Activated CD8-positive, alpha-beta memory T cell treated with anti-CD3 and anti-CD28 coated beads, Interleukin-2, amount 10 ng/mL, durations not matched to agents 7 days and 5 days (primary cell): ENCODE data around the gene MVB12B. TPM values are rescaled to one million over a fixed set of nuclear protein-coding genes. Genes with fewer than 3 reads are reported as not detected.

Source experiments
- ATAC-seq: fragments of 150-1000 bp; cut with Tn5 transposase; one replicate; pipeline ENCODE4 v1.10.0; 2021; ENCODE audit warnings: moderate library complexity
- CTCF ChIA-PET: fragments of 350-600 bp; sonication (Branson Sonifier 250); formaldehyde crosslinking; loops from one replicate; lab custom pipeline; 2021; ENCODE audit warnings: antibody characterized with exemption; lab: Charles Lee
- DNase-seq: peaks from one replicate; pipeline ENCODE4 v3.0.0-alpha.2; 2020
- H3K27ac Mint-ChIP-seq: one replicate; pipeline ENCODE4 v1.8.0; 2021; ENCODE audit warnings: mild to moderate bottlenecking, mixed read lengths
- H3K27me3 Mint-ChIP-seq: one replicate; pipeline ENCODE4 v1.8.0; 2021; ENCODE audit warnings: mixed read lengths
- H3K36me3 Mint-ChIP-seq: one replicate; pipeline ENCODE4 v1.8.0; 2021; ENCODE audit warnings: mild to moderate bottlenecking, mixed read lengths
- H3K4me1 Mint-ChIP-seq: one replicate; pipeline ENCODE4 v1.8.0; 2021; ENCODE audit warnings: mixed read lengths
- H3K4me3 Mint-ChIP-seq: one replicate; pipeline ENCODE4 v1.8.0; 2021; ENCODE audit warnings: mild to moderate bottlenecking, moderate library complexity, mixed read lengths
- H3K9me3 Mint-ChIP-seq: one replicate; pipeline ENCODE4 v1.8.0; 2022; ENCODE audit warnings: low read depth, mixed read lengths
- total RNA-seq, 2 experiments: library from RNA; stranded (reverse); gene quantifications; one replicate each; pipeline ENCODE4 v1.2.3, GENCODE V29; 2021

MVB12B gene
- total RNA-seq, 2 experiments from 2014 or later: 39.2 to 57.0 TPM

DNA sequence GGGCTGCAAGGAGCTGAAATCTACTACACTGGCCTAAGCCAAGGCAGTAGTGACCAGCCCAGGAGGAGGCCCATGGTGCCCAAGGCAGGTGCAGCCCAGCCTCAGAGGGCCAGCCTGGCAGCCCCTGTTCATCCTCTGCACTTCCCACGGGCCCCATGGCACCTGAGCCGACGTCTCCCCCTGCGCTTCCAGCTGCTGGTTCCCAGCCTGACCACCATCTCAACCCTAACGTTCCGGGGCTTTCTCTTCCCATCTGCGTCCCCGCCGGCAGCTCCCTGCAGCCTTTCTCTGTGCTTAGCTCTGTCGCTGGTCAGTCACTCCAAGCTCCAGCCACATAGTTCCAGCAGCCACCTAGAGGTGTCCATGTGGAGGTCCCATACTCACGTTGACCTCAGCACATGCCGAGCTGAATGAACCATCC, 181.6 kb downstream of the MVB12B start:
- CTCF ChIA-PET: interaction anchor here (0.6 to 6.1 kb wide), 6 partner anchors 8 to 49 kb away, joined by 3 to 44 read pairs (median 4); no protein-coding TSS in a partner anchor
- H3K4me3 Mint-ChIP-seq: no peak overlapping the region
- H3K36me3 Mint-ChIP-seq: no peaks in the 10 kb centered on the region
- ATAC-seq (no peak), DNase-seq (no peak)
- peaks cover 16% of the 10 kb centered on the region for H3K27me3 Mint-ChIP-seq
- no peak overlapping the region for H3K27ac Mint-ChIP-seq
- H3K4me1 Mint-ChIP-seq: no peaks in the 10 kb centered on the region
- H3K9me3 Mint-ChIP-seq: no peaks in the 10 kb centered on the region

DNA sequence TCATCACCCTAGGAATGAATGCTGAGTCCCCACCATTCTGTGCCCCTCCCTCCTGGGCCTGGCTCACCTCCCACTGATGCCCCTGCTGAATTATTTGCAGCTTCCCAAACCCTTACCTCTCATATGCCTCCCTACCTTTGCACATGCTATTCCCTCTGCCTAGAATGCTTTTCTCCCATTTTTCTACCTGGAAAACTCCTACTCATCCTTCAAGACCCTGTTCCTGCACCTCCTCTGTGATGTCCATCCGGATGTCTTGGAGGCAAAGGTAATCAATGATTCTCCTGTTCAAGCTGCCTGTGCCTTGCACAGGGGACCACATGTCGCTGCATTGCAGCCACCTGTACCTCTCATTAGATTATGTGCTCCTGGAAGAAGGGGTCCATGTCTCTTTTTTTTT, 182.3 kb downstream of the MVB12B start:
- Mint-ChIP-seq H3K27ac (no peak overlapping the region), H3K4me1 (no peaks in the 10 kb centered on the region), H3K36me3 (no peaks in the 10 kb centered on the region), H3K4me3 (no peak overlapping the region), H3K27me3 (peaks cover 21% of the 10 kb centered on the region), H3K9me3 (no peaks in the 10 kb centered on the region)
- no peak for ATAC-seq
- no peak for DNase-seq
- CTCF ChIA-PET: interaction anchor here (0.9 to 6.1 kb wide), 4 partner anchors 9 to 49 kb away, joined by 3 to 44 read pairs (median 5); no protein-coding TSS in a partner anchor

DNA sequence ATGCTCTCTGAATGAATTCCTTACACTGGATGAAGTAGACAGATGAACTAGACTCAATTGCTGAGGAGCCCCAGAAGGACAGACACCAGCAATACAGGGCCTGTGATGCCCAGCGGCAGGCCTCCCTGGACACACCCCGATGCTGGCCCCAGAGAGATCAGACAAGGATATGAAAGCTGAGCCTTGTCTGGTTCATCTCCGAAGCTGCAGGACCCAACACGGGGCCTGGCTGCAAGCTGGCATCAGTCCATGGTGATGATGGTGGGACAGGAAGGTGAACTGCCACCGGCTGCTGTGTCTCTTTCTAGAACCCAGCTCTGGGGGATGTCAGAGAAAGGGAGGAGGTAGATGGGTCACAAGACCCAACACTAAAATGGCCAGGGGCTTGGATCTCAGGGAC, 183.1 kb downstream of the MVB12B start:
- DNase-seq (no peak), ATAC-seq (no peak)
- Mint-ChIP-seq H3K36me3 (no peaks in the 10 kb centered on the region), H3K9me3 (no peaks in the 10 kb centered on the region), H3K4me3 (no peak overlapping the region), H3K4me1 (no peaks in the 10 kb centered on the region), H3K27ac (no peak overlapping the region), H3K27me3 (peaks cover 24% of the 10 kb centered on the region)
- CTCF ChIA-PET: interaction anchor here (0.9 to 6.1 kb wide), 3 partner anchors 10 to 47 kb away, joined by 3 to 44 read pairs (median 44); no protein-coding TSS in a partner anchor

DNA sequence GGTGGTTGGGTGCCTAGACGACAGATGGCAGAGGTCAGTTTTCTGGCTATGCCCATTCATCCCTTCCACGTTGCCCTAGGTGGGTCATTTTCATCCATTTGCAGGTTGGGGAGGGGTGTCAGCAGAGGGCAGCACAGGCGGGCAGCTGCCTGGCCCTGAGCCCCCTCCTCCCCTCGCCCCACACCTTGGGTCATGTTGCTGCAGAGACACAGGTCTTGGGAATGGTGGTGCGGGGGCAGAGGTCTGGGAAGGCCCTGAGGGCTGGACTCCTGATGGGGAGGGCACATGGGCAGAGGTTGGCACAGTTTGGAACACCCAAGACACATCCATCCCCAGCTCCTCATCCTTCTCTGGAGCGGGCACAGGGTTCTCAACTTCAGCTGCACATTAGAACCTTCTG, 183.9 kb downstream of the MVB12B start:
- CTCF ChIA-PET: interaction anchor here (1.1 to 6.1 kb wide), 3 partner anchors 11 to 49 kb away, joined by 3 to 44 read pairs (median 44); no protein-coding TSS in a partner anchor
- DNase-seq (no peak), ATAC-seq (no peak)
- no peaks in the 10 kb centered on the region for H3K4me1 Mint-ChIP-seq
- H3K27ac Mint-ChIP-seq: no peak overlapping the region
- H3K4me3 Mint-ChIP-seq: no peak overlapping the region
- H3K27me3 Mint-ChIP-seq: peaks cover 32% of the 10 kb centered on the region
- H3K36me3 Mint-ChIP-seq: no peaks in the 10 kb centered on the region
- no peaks in the 10 kb centered on the region for H3K9me3 Mint-ChIP-seq

DNA sequence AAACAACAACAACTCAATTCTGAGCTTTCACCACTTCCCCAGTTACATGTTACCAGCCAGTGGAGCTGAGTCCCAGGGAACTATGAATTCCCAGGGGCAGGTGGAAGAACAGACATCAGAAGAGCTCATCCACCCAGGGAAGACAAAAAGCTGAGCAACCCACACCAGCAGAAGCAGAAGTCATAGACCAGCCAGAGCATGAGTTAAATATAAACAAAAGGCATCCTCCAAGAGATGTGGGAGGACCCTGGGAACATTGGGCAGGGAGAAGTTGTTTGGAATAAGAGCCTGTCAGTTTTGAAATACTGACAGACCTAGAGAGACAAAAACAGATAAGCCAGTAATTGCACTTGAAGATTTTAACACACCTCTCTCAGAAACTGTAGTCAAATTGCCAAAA, 184.8 kb downstream of the MVB12B start:
- Mint-ChIP-seq H3K4me3 (no peak overlapping the region), H3K9me3 (no peaks in the 10 kb centered on the region), H3K27me3 (peaks cover 39% of the 10 kb centered on the region), H3K36me3 (no peaks in the 10 kb centered on the region), H3K4me1 (peaks cover 1% of the 10 kb centered on the region), H3K27ac (no peak overlapping the region)
- ATAC-seq: no peak
- CTCF ChIA-PET: interaction anchor here (0.6 to 6.1 kb wide), 5 partner anchors 8 to 48 kb away, joined by 3 to 44 read pairs (median 42); no protein-coding TSS in a partner anchor
- DNase-seq: no peak

DNA sequence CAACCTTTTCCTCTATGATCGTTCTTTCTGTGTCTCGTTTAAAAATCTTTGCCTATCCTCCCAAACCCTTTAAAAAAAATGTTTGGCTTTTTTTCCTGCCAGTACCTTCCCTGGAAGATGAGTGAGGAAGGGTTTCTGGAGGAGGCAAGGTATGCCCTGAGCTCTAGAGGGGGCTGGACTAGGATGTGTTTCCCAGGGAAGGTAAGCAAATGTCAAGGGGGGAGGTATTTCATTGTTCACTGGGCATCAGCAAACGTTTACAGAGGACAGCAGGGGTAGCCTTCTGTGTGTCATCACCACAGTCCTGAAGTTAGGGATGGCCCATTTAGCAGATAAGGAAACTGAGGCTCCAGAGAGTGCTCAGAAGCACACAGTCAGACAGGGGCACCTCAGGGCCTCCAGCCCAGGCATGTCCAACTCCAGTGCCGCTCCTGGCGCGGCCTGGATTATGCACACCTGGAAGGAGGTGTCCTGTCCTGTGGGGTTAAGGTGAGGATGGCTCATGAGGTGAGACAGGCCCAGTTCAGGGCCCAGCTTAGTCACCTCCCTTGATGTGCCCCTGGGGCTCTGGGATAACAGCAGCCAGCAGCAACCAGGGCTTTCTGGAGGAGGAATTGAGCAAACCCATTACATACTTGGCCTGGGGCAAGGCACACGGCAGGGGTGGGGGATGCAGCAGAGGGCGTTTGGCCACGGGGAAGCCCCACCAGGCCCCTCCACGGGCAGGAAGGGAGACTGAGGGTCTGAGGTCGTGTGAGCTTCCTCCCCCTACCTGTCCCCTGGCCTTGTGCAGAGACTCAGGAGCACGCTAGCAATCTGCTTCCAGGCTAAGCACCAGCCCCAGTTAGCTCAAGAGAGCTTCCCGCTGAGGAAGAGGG, 186.8 kb downstream of the MVB12B start:
- Mint-ChIP-seq H3K36me3 (no peaks in the 10 kb centered on the region), H3K9me3 (no peaks in the 10 kb centered on the region), H3K4me3 (no peak overlapping the region), H3K27me3 (peaks cover 58% of the 10 kb centered on the region), H3K4me1 (peaks cover 21% of the 10 kb centered on the region), H3K27ac (no peak overlapping the region)
- no peak for DNase-seq
- no peak for ATAC-seq
- CTCF ChIA-PET: interaction anchor here (1.2 to 6.0 kb wide), 7 partner anchors 11 to 114 kb away, joined by 3 to 44 read pairs (median 7); no protein-coding TSS in a partner anchor

DNA sequence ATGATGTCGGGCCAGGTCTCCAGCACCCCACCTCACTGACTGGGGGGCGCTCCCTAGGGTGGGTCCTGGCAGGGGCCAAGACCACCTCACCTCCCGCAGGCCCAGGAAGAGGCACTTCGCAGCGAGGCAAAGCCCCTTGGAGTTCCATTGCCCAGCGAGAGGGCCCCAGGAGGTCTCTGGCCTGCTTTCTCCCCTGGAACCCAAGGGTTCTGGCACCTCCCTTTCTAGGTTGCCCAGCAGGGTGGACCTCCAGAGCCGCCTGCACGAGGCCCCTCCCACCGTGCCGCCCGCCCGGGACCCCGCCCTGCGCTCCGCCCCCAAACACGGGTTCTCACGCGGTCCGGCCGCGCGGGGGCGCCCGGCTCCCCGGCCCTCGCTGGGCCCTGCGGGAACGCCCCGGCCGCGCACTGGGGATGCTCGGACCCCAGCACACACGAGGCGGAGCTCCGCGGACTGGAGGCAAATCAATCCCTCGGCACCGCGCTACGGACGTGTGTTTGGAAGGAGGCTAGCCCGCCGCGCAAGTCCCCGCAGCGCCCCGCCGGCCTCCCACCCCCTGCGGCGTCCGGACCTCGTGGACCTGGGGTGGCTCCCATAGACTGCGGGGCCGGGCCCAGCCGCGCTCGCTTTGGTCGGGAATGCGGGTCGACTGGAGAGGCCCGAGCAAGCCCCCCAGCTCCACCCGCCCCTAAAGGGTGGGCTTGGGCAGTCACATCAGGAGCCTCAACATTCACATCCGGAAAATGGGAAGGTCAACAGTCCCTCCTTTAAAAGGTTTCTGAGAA, 187.6 kb downstream of the MVB12B start:
- ATAC-seq: peak; percentile 83
- Mint-ChIP-seq H3K27me3 (peaks cover 66% of the 10 kb centered on the region), H3K9me3 (no peaks in the 10 kb centered on the region), H3K4me3 (no peak overlapping the region), H3K36me3 (no peaks in the 10 kb centered on the region), H3K27ac (no peak overlapping the region), H3K4me1 (peaks cover 30% of the 10 kb centered on the region)
- CTCF ChIA-PET: interaction anchor here (0.6 to 6.0 kb wide), 12 partner anchors 10 to 248 kb away, joined by 3 to 44 read pairs (median 4); no protein-coding TSS in a partner anchor
- peak; percentile 75 for DNase-seq

DNA sequence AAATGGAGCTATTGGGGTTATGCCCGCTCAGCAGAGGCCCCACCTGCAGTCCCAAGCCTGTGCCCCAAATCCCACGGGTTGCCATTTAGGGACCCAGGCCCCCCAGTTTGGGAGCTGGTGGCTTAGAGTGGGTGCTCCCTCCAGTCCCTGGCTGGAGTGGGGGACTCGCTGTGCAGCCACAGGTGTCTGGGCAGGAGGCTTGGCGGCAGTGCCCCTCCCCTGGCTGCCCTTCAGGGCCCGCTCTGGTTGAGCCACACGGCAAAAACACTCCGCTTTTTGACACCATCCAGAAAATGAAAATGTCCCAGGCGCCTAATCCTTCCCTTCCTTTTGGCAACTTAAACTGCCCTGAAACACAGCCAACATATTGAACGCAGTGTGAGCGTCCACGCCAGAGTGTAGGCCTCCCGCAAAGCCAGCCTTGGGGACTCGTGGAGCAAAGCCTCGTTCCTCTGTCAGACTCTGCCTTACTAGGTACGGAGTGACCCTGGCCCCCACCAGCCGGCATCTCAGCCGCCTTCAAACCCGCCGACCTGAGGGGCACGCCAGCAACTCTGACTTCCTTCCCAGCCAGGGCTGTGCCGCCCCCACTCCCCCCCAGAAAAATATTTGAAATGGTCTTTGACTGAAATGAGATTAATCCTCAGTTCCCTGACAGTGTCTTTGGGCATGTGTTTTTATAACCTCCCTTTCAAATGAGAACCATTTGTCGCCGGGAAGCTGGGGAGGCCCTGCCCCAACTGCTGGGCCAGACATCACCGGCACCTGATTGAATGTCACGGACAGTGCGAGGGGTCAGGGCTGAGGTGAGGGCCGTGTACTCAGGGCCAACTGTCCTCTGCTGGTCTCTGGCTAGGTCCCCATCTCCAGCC, 188.6 kb downstream of the MVB12B start:
- CTCF ChIA-PET: interaction anchor here (0.7 to 6.0 kb wide), 13 partner anchors 9 to 344 kb away, joined by 3 to 44 read pairs (median 6); no protein-coding TSS in a partner anchor
- no peaks in the 10 kb centered on the region for H3K9me3 Mint-ChIP-seq
- H3K36me3 Mint-ChIP-seq: no peaks in the 10 kb centered on the region
- no peak overlapping the region for H3K4me3 Mint-ChIP-seq
- H3K27me3 Mint-ChIP-seq: peaks cover 76% of the 10 kb centered on the region
- no peak for ATAC-seq
- no peak for DNase-seq
- H3K4me1 Mint-ChIP-seq: peaks cover 36% of the 10 kb centered on the region
- H3K27ac Mint-ChIP-seq: no peak overlapping the region

DNA sequence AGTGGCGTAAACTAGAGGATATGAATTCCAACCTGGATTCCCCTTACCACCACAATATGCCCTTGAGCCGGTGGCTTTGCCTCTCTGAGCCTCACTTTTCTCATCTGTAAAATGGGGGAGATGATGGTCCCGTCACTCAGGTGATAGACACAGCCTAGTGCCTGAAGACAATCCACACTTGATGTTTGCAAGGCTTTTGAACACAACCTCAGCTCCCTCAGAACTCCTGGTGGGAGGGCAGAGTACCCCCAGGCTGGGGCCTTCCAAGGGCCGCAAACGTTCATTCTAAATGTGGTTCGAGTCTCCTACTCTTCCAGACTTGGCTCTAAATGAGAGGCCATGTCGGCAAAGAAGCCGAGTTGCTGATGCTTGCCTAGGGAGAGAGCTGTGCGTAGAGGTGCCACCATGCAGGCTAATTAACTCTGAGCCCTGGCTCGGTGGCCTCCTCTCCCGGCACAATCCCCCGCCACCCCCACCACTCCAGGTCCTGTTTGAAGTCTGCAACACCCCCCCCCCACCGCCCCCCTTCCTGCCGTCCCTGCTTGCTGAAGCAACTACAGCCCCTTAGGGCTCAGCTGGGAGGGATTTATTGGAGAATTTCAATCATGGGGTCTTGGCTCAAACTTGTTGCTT, 189.4 kb downstream of the MVB12B start:
- H3K36me3 Mint-ChIP-seq: no peaks in the 10 kb centered on the region
- CTCF ChIA-PET: interaction anchor here (0.7 to 6.0 kb wide), 8 partner anchors 8 to 343 kb away, joined by 3 to 42 read pairs (median 10); no protein-coding TSS in a partner anchor
- ATAC-seq (no peak), DNase-seq (no peak)
- peaks cover 78% of the 10 kb centered on the region for H3K27me3 Mint-ChIP-seq
- peak overlapping the region; percentile 34 for H3K27ac Mint-ChIP-seq
- peak overlapping the region; percentile 79 for H3K4me3 Mint-ChIP-seq
- no peaks in the 10 kb centered on the region for H3K9me3 Mint-ChIP-seq
- H3K4me1 Mint-ChIP-seq: peaks cover 36% of the 10 kb centered on the region

DNA sequence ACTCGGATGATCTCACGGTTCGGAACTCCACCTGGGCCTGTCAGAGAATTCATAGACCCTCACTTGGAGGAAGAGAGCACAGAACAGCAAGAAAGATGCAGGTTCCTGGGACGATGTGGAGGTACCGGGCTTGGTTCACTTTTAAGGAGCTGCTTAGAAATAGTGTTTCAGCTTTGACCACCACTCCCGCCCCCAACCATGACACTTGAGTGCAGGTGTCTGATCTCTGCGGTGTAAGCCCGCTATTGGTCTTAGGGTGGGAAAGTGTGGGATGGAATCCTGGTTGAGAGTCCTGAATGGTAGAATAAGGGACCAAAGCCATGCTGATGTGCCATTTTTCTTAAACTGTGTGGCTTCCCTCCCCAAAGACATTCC, 189.9 kb downstream of the MVB12B start:
- Mint-ChIP-seq H3K4me1 (peaks cover 36% of the 10 kb centered on the region), H3K4me3 (peak overlapping the region; percentile 79), H3K27me3 (peaks cover 77% of the 10 kb centered on the region), H3K36me3 (no peaks in the 10 kb centered on the region), H3K9me3 (no peaks in the 10 kb centered on the region), H3K27ac (peak overlapping the region; percentile 82)
- no peak for DNase-seq
- ATAC-seq: no peak
- CTCF ChIA-PET: interaction anchor here (0.8 to 6.0 kb wide), 8 partner anchors 8 to 46 kb away, joined by 3 to 42 read pairs (median 10); no protein-coding TSS in a partner anchor

DNA sequence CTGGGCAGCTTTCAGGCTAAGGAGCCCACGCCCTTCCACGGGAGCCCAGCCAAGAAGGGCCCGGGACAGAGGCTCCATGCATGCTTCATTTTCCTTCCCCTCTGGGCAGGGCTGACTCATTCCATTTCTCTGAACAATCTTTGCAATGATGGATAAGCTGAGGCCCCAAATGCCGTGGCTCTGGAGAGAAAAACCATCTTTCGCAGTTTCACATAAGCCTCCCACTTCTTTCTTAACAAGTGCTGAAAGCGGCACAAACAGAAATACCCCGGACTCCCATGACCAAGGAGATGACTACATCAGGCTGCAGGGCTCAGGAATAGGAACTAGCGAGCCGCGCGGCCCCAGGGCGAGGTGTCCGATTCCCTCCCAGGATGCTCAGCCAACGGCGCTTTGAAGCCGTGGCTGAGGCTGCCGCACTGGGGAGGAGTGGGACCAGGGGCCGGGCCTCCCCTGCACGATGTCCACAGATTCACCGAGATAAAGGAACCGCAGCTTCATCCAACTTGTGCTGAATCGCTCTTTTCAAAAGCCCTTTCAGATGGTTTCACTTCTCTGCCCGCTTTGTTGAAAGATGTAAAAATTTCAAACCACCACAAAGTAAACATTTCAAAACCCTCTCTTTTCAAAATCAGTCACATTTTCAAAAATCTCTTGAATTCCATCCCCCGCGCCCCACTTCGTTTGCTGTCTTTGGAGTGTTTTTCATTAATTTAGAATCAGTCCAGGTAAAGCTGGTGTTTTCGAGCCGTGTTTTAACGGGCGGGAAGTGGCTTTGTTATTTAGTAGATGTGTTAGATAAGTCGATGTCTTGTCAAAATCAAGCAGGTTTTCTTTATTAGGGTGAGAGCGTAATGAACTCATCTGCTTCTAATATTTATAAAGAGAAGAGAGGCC, 190.6 kb downstream of the MVB12B start:
- CTCF ChIA-PET: interaction anchor here (0.6 to 6.0 kb wide), 11 partner anchors 7 to 67 kb away, joined by 3 to 42 read pairs (median 6); no protein-coding TSS in a partner anchor
- ATAC-seq: peak; percentile 66
- H3K27ac Mint-ChIP-seq: peak overlapping the region; percentile 82
- H3K27me3 Mint-ChIP-seq: peaks cover 75% of the 10 kb centered on the region
- H3K9me3 Mint-ChIP-seq: no peaks in the 10 kb centered on the region
- H3K4me1 Mint-ChIP-seq: peaks cover 38% of the 10 kb centered on the region
- DNase-seq: peak; percentile 79
- H3K4me3 Mint-ChIP-seq: peak overlapping the region; percentile 79
- no peaks in the 10 kb centered on the region for H3K36me3 Mint-ChIP-seq
